CD4-positive, alpha-beta T cell (primary cell): ENCODE results near the gene HSD3B2. TPM values are rescaled to one million over a fixed set of nuclear protein-coding genes. Genes with fewer than 3 reads are reported as not detected.

ENCODE experiments used
- ATAC-seq: fragments of 200-7000 bp; cut with Tn5 transposase; one replicate; pipeline ENCODE4 v1.10.0; 2022; ENCODE audit warnings: mild to moderate bottlenecking; ENCODE audit not compliant: poor library complexity
- CTCF ChIA-PET: fragments of 350-600 bp; sonication (Branson Sonifier 250); formaldehyde crosslinking; loops from one replicate; lab custom pipeline; 2021; ENCODE audit warnings: antibody characterized with exemption, inconsistent platforms; lab: Charles Lee
- POLR2A ChIA-PET: fragments of 350-600 bp; sonication (Branson Sonifier 250); formaldehyde crosslinking; loops from one replicate; lab custom pipeline; 2021; ENCODE audit warnings: antibody characterized with exemption, inconsistent platforms; lab: Charles Lee
- DNase-seq, 14 experiments: peaks; one replicate each; pipeline ENCODE4 v3.0.0-alpha.2; 2013 to 2020; ENCODE audit warnings: mixed read lengths in 2 of 14
- H3K27ac ChIP-seq, 2 donors: one replicate each; pipeline versions ENCODE4 v1.5.1 to v1.7.0; 2013; ENCODE audit warnings: low read length in 2 of 2, low read depth in 1 of 2, mild to moderate bottlenecking in 1 of 2
- H3K27me3 ChIP-seq, 2 experiments: 1 replicate in 1 of 2; 2 replicates in 1 of 2; pipeline versions ENCODE4 v1.6.1 to v1.7.0; 2013; ENCODE audit warnings: low read length in 2 of 2, control low read depth in 1 of 2, mild to moderate bottlenecking in 1 of 2, moderate library complexity in 1 of 2; ENCODE audit not compliant: insufficient read depth in 2 of 2, control insufficient read depth in 1 of 2
- H3K36me3 ChIP-seq: one replicate; pipeline ENCODE4 v1.6.1; 2013; ENCODE audit warnings: low read length, control low read depth; ENCODE audit not compliant: insufficient read depth
- H3K4me1 ChIP-seq: one replicate; pipeline ENCODE4 v1.6.1; 2013; ENCODE audit warnings: low read length, control low read depth; ENCODE audit not compliant: insufficient read depth
- H3K4me3 ChIP-seq: one replicate; pipeline ENCODE4 v1.5.1; 2013; ENCODE audit warnings: mild to moderate bottlenecking, low read length, moderate library complexity
- H3K9me3 ChIP-seq, 2 experiments: 1 replicate in 1 of 2; 2 replicates in 1 of 2; pipeline versions ENCODE4 v1.6.1 to v1.7.0; 2013; ENCODE audit warnings: low read length in 2 of 2, mild to moderate bottlenecking in 2 of 2, control low read depth in 1 of 2, moderate library complexity in 1 of 2; ENCODE audit not compliant: control insufficient read depth in 1 of 2, insufficient read depth in 1 of 2
- H3K27ac Mint-ChIP-seq: one replicate; pipeline ENCODE4 v1.8.0; 2020; ENCODE audit warnings: mixed read lengths
- H3K27me3 Mint-ChIP-seq: one replicate; pipeline ENCODE4 v1.8.0; 2021; ENCODE audit warnings: mixed read lengths
- H3K36me3 Mint-ChIP-seq: one replicate; pipeline ENCODE4 v1.8.0; 2021; ENCODE audit warnings: low read depth, mixed read lengths
- H3K4me1 Mint-ChIP-seq: one replicate; pipeline ENCODE4 v1.8.0; 2021; ENCODE audit warnings: low read depth, mixed read lengths
- H3K4me3 Mint-ChIP-seq: one replicate; pipeline ENCODE4 v1.8.0; 2020; ENCODE audit warnings: mild to moderate bottlenecking, mixed read lengths
- H3K9me3 Mint-ChIP-seq: one replicate; pipeline ENCODE4 v1.8.0; 2020; ENCODE audit warnings: mixed read lengths
- intact Hi-C, 2 experiments: fragments of 100-400 bp; cut with DNase I in 1 of 2; cut with micrococcal nuclease in 1 of 2; formaldehyde crosslinking; loops; one replicate each; pipeline versions ENCODE4 v1.15.1 to v1.9.0; 2023 to 2025; cut with DNase I, micrococcal nuclease
- total RNA-seq, 174 experiments: library from RNA in 2 of 174; stranded (reverse) in 2 of 174; gene quantifications; one replicate each; pipeline ENCODE4 v1.2.3 and lab custom pipeline; 2021 to 2026
- TF ChIP-seq, protein P1 (sequence below): fragments of 200-600 bp; IDR thresholded peaks from one replicate; pipeline ENCODE4 v1.8.0; 2022; ENCODE audit warnings: antibody characterized with exemption, mild to moderate bottlenecking

HSD3B2 gene
- total RNA-seq, 2 experiments from 2014 or later: not detected

DNA sequence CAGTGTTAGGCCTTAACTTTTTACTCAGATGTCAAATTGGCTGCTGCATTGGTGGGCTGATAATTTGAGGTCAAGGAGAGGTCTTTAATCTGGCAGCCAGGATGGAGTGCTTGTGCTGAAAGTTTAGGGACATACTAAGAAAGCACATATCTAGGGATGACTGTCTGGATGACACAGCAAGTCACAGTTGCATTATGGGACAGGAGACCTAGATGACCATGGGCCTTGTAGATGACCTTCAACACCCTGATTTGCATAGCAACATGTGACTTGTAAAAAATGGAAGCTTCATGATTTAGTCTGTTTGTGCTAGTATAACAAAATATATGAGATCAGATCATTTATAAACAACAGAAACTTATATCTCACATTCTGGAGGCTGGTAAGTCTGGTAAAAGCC, 18.0 kb upstream of the HSD3B2 start:
- CTCF ChIA-PET: no interaction called here
- H3K9me3 Mint-ChIP-seq: peaks cover 5% of the 10 kb centered on the region
- peaks cover 12% of the 10 kb centered on the region for H3K27me3 Mint-ChIP-seq
- no peaks in the 10 kb centered on the region for H3K36me3 ChIP-seq
- DNase-seq (no peak), ATAC-seq (no peak)
- H3K4me1 Mint-ChIP-seq: no peaks in the 10 kb centered on the region
- H3K36me3 Mint-ChIP-seq: no peaks in the 10 kb centered on the region
- H3K27ac Mint-ChIP-seq: no peak overlapping the region
- no peak overlapping the region for H3K27ac ChIP-seq
- POLR2A ChIA-PET: no interaction called here
- TF ChIP-seq, protein P1, sequence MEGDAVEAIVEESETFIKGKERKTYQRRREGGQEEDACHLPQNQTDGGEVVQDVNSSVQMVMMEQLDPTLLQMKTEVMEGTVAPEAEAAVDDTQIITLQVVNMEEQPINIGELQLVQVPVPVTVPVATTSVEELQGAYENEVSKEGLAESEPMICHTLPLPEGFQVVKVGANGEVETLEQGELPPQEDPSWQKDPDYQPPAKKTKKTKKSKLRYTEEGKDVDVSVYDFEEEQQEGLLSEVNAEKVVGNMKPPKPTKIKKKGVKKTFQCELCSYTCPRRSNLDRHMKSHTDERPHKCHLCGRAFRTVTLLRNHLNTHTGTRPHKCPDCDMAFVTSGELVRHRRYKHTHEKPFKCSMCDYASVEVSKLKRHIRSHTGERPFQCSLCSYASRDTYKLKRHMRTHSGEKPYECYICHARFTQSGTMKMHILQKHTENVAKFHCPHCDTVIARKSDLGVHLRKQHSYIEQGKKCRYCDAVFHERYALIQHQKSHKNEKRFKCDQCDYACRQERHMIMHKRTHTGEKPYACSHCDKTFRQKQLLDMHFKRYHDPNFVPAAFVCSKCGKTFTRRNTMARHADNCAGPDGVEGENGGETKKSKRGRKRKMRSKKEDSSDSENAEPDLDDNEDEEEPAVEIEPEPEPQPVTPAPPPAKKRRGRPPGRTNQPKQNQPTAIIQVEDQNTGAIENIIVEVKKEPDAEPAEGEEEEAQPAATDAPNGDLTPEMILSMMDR: no peak
- H3K4me1 ChIP-seq: no peaks in the 10 kb centered on the region
- no peak overlapping the region for H3K4me3 Mint-ChIP-seq
- H3K27me3 ChIP-seq: peaks cover 0 to 5% of the 10 kb centered on the region in 2 experiments
- intact Hi-C loops: no loop called here
- H3K4me3 ChIP-seq: no peak overlapping the region
- no peaks in the 10 kb centered on the region for H3K9me3 ChIP-seq

DNA sequence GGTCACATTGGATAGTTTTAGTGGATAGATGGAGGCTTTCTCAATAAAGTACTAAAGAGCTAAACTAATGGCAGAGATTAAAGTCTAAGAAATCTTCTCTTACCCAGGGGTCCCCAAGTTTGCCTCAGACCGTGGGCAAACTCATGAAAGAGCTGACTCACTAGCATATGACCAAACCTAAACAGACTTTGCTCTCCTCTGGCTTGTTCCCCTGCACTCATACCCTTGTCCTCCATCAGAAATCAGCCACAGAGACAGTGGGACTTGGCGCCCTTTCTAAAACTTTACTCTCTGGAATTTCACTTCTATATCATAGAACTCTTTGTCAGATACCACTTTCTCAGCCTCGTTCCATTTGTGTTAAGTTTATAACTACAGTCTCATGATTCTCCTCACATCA, 17.0 kb upstream of the HSD3B2 start:
- no peaks in the 10 kb centered on the region for H3K4me1 Mint-ChIP-seq
- Histone ChIP-seq H3K36me3 (no peaks in the 10 kb centered on the region), H3K4me1 (no peaks in the 10 kb centered on the region), H3K27ac (no peak overlapping the region), H3K4me3 (no peak overlapping the region), H3K9me3 (no peaks in the 10 kb centered on the region), H3K27me3 (peaks cover 0 to 5% of the 10 kb centered on the region in 2 experiments)
- no peak overlapping the region for H3K27ac Mint-ChIP-seq
- peaks cover 7% of the 10 kb centered on the region for H3K9me3 Mint-ChIP-seq
- H3K27me3 Mint-ChIP-seq: peaks cover 20% of the 10 kb centered on the region
- DNase-seq (no peak), ATAC-seq (no peak)
- H3K36me3 Mint-ChIP-seq: no peaks in the 10 kb centered on the region
- H3K4me3 Mint-ChIP-seq: no peak overlapping the region
- intact Hi-C loops: no loop called here
- CTCF ChIA-PET: no interaction called here
- TF ChIP-seq, protein P1: no peak
- POLR2A ChIA-PET: no interaction called here

DNA sequence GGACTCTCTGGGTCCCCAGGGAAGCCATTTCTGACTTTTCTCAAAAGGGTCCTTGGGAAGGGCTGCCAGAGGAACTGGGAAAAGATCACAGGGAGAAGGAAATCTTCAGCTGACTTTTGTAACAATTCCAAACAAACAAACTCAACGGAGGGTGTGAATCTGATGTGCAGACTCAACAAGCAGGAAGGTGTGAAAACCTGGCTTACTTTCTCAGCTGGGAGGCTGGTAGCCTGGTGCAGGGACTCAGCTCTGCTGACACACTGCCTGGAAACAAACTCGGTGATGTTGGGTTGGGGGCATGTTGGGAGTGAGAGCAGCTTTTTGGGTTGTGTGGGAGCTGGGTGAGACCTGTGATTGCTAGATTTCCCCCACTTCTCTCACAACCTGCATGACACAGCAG, 10.2 kb upstream of the HSD3B2 start:
- Histone ChIP-seq H3K4me3 (no peak overlapping the region), H3K9me3 (peaks cover 0 to 7% of the 10 kb centered on the region in 2 experiments), H3K4me1 (no peaks in the 10 kb centered on the region), H3K36me3 (no peaks in the 10 kb centered on the region), H3K27ac (no peak overlapping the region), H3K27me3 (peaks cover 0 to 3% of the 10 kb centered on the region in 2 experiments)
- ATAC-seq (no peak), DNase-seq (no peak)
- TF ChIP-seq, protein P1: no peak
- Mint-ChIP-seq H3K4me1 (no peaks in the 10 kb centered on the region), H3K27ac (no peak overlapping the region), H3K9me3 (peaks cover 10% of the 10 kb centered on the region), H3K4me3 (no peak overlapping the region), H3K27me3 (peaks cover 23% of the 10 kb centered on the region), H3K36me3 (no peaks in the 10 kb centered on the region)
- ChIA-PET CTCF (no interaction called here), POLR2A (no interaction called here)
- intact Hi-C loops: no loop called here
